Placental epithelial cell (primary cell): ENCODE results near the gene TMEM150B. TPM values are rescaled to one million over a fixed set of nuclear protein-coding genes. Genes with fewer than 3 reads are reported as not detected.

Source experiments
- total RNA-seq: library from RNA; depleted of rRNA; stranded (reverse); fragments of >200 nt; gene quantifications from 2 replicates; pipeline ENCODE4 v1.2.3, GENCODE V29; 2012

The TMEM150B gene, protein sequence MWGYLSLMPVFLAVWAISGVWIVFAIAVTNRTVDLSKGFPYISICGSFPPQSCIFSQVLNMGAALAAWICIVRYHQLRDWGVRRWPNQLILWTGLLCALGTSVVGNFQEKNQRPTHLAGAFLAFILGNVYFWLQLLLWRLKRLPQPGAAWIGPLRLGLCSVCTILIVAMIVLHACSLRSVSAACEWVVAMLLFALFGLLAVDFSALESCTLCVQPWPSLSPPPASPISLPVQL
- not detected in 2 replicates for total RNA-seq

DNA sequence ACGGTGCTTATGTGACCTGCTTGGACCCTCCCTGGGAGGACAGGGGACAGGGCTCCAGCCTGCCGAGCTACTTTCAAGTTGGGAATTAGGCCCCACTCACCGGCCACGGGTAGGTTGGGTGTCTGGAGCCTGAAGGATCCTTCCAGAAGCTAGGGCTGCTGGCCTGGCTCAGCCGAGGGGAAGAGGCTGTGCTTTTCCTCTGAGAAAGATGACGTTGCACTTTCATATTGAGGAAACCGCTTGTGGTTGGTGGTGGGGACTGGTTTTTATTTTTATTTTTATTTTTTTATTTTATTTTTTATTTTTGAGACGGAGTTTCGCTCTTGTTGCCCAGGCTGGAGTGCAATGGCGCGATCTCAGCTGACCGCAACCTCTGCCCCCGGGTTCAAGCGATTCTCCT, at the start of gene TMEM150B:
Gene TMEM150B, minus strand, starts transcription at position 170 of the 400 bp plus-strand sequence. CDS start 4,305 bp downstream, outside the sequence.

DNA sequence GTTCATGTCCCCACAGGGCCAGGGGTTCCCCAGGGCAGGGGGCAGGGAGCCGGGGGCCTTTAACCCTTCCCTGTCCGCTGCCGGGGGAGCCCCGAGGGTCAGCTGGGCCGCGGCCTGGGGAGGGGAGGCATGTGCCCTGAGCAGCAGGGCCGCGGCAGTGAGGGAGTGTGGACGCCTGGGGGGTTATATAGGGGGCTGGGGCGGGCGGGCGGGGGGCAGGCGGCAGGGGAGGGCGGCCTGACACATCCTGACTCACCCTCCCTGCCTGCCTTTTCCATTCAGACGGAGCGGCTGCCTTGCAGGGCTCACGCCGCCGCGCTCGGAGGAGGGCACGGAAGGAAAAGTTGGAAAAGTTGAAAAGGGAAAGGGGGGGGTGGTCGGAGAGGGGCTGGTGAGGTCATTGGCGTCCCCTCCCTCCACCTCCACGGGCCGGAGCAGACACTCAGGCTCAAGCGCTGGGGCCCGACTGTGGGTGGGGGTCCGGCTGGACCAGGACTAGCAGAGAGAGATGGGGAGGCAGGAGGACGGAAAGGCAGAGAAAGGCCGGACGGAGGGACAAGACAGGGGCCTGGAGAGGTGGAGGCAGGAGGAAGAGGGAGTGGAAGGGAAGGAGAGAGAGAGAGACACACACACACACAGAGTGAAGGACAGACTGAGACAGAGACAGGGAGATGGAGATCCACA, 45.3 kb upstream of the TMEM150B start, which contains the start of gene IL11:
Gene IL11, minus strand, starts transcription at position 159 of the 684 bp plus-strand sequence. Its CDS starts 153 bp downstream, at position 6.

DNA sequence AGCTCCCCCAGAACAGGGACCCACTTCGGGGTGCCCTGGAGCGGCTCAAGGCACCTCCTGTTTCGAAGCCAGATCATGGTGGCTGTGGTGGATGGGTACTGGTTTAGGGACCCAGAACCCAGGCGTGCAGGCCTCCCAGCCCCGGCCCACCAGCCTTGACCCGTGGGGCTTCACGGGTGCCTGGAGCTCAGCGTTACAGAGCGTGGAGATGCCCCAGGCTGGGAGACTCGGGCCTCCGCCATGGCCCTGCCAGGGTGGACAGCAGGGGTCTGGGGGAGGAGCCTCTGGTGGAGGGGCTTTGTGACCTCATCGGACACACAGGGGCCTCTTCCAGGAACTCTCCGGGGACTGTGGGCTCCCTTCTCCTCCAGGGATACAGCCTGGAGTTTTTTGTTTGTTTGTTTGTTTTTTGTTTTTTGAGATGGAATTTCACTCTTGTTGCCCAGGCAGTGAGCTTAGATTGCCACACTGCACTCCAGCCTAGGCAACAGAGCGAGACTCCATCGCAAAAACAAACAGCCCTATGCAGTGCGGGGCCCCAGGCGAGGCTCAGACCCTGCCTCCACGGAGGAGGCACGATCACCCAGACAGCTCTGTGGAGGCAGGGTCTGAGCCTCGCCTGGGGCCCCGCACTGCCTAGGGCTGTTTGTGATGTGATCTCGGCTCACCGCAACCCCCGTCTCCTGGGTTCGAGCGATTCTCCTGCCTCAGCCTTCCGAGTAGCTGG, 38.0 kb upstream of the TMEM150B start, which contains the start of gene GARIN5B:
Gene GARIN5B, minus strand, starts transcription at position 271 of the 727 bp plus-strand sequence. Its CDS starts 194 bp downstream, at position 77.

DNA sequence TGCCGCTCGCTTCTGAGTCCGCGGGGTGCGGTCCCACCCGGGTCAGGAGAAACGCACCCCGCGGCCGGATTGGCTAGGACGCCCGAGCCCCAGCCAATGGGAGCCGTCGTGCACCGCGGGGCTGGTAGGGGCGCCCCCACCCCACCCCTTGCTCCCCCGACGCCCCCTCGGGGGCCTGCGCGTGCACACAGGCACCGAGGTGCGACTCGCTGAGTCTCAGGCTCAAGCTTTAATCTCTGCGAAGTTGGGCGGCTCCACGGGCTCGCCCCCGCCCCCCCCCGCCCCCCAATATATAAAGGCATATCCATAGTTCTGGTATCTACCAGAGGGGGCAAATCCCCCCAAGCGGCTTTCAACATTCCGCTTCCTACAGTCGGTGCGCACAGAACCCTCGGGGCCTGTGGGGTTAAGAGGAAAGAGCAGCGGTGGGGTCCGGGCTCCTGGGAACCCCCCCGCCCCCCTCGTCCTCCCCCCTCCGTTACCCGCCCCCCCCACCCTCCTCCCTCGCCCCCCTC, 29.6 kb upstream of the TMEM150B start, which contains the start of gene COX6B2:
Gene COX6B2, minus strand, starts transcription at position 22 of the 515 bp plus-strand sequence. CDS start 198 bp downstream, outside the sequence.

DNA sequence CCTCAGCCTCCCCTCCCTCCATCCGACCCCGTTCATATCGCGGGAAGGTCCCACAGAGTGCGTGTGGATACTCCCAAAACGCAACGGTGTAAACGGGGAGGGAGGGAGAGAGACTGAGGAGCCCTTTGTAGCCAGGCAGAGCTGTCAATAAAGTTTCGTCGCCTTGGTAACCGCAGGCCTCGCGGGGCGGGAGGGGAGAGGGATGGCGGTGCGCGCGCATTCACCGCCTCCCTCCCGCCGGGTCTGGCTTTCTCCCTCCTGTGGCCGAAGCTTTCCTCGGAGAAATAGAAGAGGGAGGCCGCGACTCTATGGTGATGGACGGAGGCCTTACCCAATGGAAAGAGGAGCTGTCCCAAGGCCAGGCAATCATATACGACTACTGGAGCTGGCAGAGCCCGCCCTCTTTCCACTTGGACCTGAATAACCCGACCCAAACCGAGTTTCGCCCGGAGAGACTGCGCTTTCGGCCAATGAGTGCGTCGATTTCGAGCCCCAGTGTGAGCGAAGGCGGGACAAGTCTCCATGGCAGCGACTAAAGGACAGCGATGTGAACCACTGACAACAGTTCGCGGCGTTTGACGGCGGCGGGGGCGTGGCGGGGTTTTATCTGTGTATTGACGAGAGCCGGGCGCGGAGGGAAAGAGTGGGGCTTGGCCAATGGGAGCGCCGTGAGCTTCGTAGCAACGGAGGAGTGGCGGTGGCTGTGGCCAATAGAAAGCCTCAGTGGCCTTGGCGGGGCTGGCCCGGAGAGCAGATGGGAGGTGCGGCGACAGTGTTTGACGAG, 14.2 kb upstream of the TMEM150B start, which contains the start of gene KMT5C:
Gene KMT5C, plus strand, starts transcription at position 772 of the 784 bp plus-strand sequence. CDS start 2,061 bp downstream, outside the sequence.

DNA sequence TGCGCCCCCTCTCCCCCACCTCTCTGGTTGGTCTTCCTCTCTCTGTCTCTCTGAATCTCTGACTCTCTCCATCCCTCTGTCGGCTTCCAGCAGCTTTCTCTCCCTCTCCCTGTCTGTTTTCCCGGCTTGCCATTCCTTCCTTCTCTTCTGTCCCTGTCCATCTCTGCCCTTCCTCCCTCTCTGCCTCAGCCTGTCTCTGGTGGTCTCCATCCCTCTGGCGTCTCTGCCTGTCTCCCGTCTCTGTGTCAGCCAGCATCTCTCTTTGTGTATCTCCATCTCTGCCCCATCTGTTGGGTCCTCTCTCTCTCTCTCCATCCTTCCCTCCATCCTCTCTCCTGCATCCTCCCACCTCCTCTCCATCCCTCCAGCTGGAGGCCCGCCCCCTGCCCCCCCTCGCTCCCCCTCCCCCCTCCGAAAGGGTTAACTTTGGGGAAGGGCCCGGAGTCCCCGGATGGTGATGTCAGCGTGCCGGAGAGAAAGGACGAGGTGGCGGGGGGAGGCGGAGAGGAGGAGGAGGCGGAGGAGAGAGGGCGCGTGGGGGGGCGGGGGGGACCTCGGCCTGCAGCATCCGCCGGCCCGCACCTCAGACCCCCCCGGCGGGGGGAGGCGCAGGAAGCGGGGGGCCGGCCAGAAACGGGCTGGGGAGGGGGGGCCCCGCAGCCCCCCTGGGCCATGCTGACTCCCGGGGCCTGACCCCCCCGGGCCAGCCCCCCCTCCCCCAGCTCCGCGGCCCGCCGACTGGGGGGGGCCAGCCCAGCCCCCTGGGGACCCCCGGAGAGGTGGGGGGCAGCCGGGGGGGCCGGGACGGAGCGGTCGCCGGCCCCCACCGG, 41.4 kb downstream of the TMEM150B start, which contains the start of gene BRSK1:
Gene BRSK1, plus strand, starts transcription at position 450 of the 830 bp plus-strand sequence. CDS start 446 bp downstream, outside the sequence.

DNA sequence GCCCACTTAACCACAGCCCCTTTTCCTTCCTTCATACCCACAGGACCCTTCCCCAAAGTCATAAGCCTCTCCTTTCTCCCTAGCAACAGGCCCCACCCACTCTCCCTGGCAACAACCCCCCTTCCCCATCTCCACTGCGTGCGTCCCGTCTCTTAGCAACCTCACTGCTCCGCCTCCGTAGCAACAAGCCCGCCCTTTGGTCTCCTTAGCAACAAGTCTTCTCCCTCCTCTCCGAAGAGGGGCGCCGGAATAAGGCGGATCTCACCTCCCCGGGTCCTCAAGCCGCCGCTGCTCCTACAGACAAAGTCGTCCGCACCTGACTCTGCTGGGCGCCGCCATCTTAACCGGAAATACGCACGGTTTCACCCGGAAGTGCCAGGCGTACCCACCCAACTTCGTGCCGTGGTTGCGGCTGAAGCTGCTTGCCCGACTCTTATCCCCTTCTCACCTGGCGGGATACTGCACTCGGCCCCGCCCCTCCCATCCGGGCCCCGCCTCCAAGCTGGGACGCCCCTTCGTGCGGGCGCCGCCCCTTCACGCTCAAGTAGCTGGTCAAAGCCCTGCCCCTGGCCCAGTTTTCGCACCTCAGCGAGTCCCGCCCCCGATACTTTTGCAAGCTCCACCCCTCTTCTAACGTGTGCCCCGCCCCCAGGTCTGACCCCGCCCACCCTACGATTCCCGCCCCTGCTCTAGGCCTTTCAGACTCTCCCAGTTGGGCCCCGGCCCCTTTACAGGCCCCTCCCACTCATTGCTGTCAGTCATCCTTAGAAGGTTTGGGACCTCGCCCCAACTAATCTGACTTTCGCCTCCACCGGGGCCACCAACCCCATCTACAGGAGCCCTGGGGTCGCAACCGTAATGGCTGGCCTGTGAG, 45.1 kb downstream of the TMEM150B start, which contains the start of gene HSPBP1:
Gene HSPBP1, minus strand, starts transcription at position 341 of the 874 bp plus-strand sequence. CDS start 502 bp downstream, outside the sequence.

Other genes with a start within 250 kb of the TMEM150B start
- gene EPS8L1, start 249.5 kb downstream of the TMEM150B start, total RNA-seq, result 45.9 and 64.6 TPM in 2 replicates
- 53.4 and 55.2 TPM in 2 replicates for gene PPP1R12C, start 207.7 kb downstream of the TMEM150B start, total RNA-seq
- 28.4 and 80.9 TPM in 2 replicates for gene TNNT1, start 176.1 kb downstream of the TMEM150B start, total RNA-seq
- gene TNNI3, start 167.6 kb downstream of the TMEM150B start, total RNA-seq, result 0.43 TPM in 1 of 2 replicates, not detected in the other
- gene DNAAF3, start 158.7 kb downstream of the TMEM150B start, total RNA-seq, result 0.76 TPM in 1 of 2 replicates, not detected in the other
- gene SYT5, start 145.1 kb downstream of the TMEM150B start, total RNA-seq, result not detected in 2 replicates
- under 0.01 and 0.22 TPM in 2 replicates for gene PTPRH, start 115.8 kb downstream of the TMEM150B start, total RNA-seq
- gene TMEM86B, start 96.6 kb downstream of the TMEM150B start, total RNA-seq, result 3.9 TPM in 2 replicates
- gene PPP6R1, start 66.3 kb downstream of the TMEM150B start, total RNA-seq, result 32.2 and 54.1 TPM in 2 replicates
- 20.4 and 64.0 TPM in 2 replicates for gene HSPBP1, start 45.2 kb downstream of the TMEM150B start, total RNA-seq
- gene BRSK1, start 41.3 kb downstream of the TMEM150B start, total RNA-seq, result 0.79 and 2.2 TPM in 2 replicates
- gene KMT5C, start 14.5 kb upstream of the TMEM150B start, total RNA-seq, result 10.5 and 24.3 TPM in 2 replicates
- 0.11 and 0.79 TPM in 2 replicates for gene COX6B2, start 29.4 kb upstream of the TMEM150B start, total RNA-seq
- 0.39 TPM in 1 of 2 replicates, not detected in the other for gene GARIN5B, start 37.9 kb upstream of the TMEM150B start, total RNA-seq
- 5.1 and 7.7 TPM in 2 replicates for gene IL11, start 45.1 kb upstream of the TMEM150B start, total RNA-seq
- 2.0 TPM in 1 of 2 replicates, not detected in the other for gene TMEM190, start 51.5 kb upstream of the TMEM150B start, total RNA-seq
- gene TMEM238, start 59.0 kb upstream of the TMEM150B start, total RNA-seq, result 0.39 and 3.7 TPM in 2 replicates
- gene RPL28, start 60.6 kb upstream of the TMEM150B start, total RNA-seq, result 362 and 492 TPM in 2 replicates
- gene UBE2S, start 82.4 kb upstream of the TMEM150B start, total RNA-seq, result 30.2 and 81.9 TPM in 2 replicates
- not detected in 2 replicates for gene SHISA7, start 118.0 kb upstream of the TMEM150B start, total RNA-seq
- gene ISOC2, start 136.3 kb upstream of the TMEM150B start, total RNA-seq, result 63.6 and 80.4 TPM in 2 replicates
- not detected in 2 replicates for gene C19orf85, start 139.4 kb upstream of the TMEM150B start, total RNA-seq
- 2.0 and 2.8 TPM in 2 replicates for gene ZNF628, start 151.3 kb upstream of the TMEM150B start, total RNA-seq
- 7.7 and 10.6 TPM in 2 replicates for gene NAT14, start 159.8 kb upstream of the TMEM150B start, total RNA-seq
- 0.22 and 1.2 TPM in 2 replicates for gene SSC5D, start 163.1 kb upstream of the TMEM150B start, total RNA-seq
- gene SBK2, start 211.8 kb upstream of the TMEM150B start, total RNA-seq, result not detected in 2 replicates
- gene SBK3, start 220.2 kb upstream of the TMEM150B start, total RNA-seq, result not detected in 2 replicates